GM12878 (cell line): Measurements from ENCODE around the gene TYROBP. TPM values are rescaled to one million over a fixed set of nuclear protein-coding genes. Genes with fewer than 3 reads are reported as not detected.
"Not testable (repeated sequence)": the region's sequence is repeated elsewhere in the genome, so short reads cannot be mapped to it uniquely, and the experiment has no call there.

ENCODE experiments used
- ATAC-seq: fragments of 200-7000 bp; cut with Tn5 transposase; 3 replicates; pipeline ENCODE4 v1.9.1; 2020; ENCODE audit warnings: mild to moderate bottlenecking, moderate library complexity
- BruUV-seq: library from RNA; stranded (reverse); fragments of 400-500 nt; replicated peaks from 2 replicates; lab custom pipeline; 2021; lab: Mats Ljungman, UMichigan
- CTCF ChIA-PET: fragments of 300-600 bp; sonication (Branson Sonifier 250); formaldehyde crosslinking; extraction: SDS; loops from one replicate; lab custom pipeline; 2021; ENCODE audit warnings: inconsistent platforms; lab: Yijun Ruan, JAX
- POLR2A ChIA-PET: fragments of 350-600 bp; formaldehyde crosslinking; extraction: SDS; loops from one replicate; lab custom pipeline; 2021; ENCODE audit warnings: inconsistent platforms; lab: Charles Lee
- RAD21 ChIA-PET: fragments of 300-600 bp; sonication (Branson Sonifier 250); formaldehyde crosslinking; loops from one replicate; lab custom pipeline; 2023; ENCODE audit warnings: antibody characterized with exemption; ENCODE audit not compliant: unreplicated experiment; lab: Charles Lee
- SMC1A ChIA-PET: fragments of 300-600 bp; sonication (Branson Sonifier 250); formaldehyde crosslinking; loops from one replicate; lab custom pipeline; 2023; ENCODE audit not compliant: unreplicated experiment, uncharacterized antibody; lab: Charles Lee
- DNase-seq: peaks from one replicate; pipeline ENCODE4 v3.0.0-alpha.2; 2011; ENCODE audit warnings: low read depth, low spot score
- FAIRE-seq: peaks from 3 replicates; lab custom pipeline; 2011; peaks lifted over from hg19 to GRCh38; lab: Jason Lieb, UNC
- H2AFZ ChIP-seq: 2 replicates; pipeline ENCODE4 v1.6.0; 2011; ENCODE audit warnings: low read depth, low read length, control low read depth; ENCODE audit not compliant: control insufficient read depth
- H3K27ac ChIP-seq: 2 replicates; pipeline ENCODE4 v1.5.1; 2011; ENCODE audit warnings: control low read depth; ENCODE audit not compliant: control insufficient read depth, insufficient read depth
- H3K27me3 ChIP-seq, 2 experiments: replicated peaks in 1 of 2; 2 replicates each; pipeline versions ENCODE4 v1.6.0 to v1.6.1; 2011; ENCODE audit warnings: low read length in 1 of 2; ENCODE audit not compliant: control insufficient read depth in 2 of 2, insufficient read depth in 2 of 2
- H3K36me3 ChIP-seq, 2 experiments: 2 replicates each; pipeline ENCODE4 v1.5.1; 2011; ENCODE audit warnings: low read length in 1 of 2; ENCODE audit not compliant: control insufficient read depth in 2 of 2, insufficient read depth in 2 of 2
- H3K4me1 ChIP-seq: 2 replicates; pipeline ENCODE4 v1.6.1; 2011; ENCODE audit warnings: mild to moderate bottlenecking, low read length, moderate library complexity, mixed read lengths; ENCODE audit not compliant: control insufficient read depth, insufficient read depth
- H3K4me2 ChIP-seq: 2 replicates; pipeline ENCODE4 v1.6.0; 2011; ENCODE audit warnings: control low read depth; ENCODE audit not compliant: control insufficient read depth, insufficient read depth
- H3K4me3 ChIP-seq: fragments of 200-600 bp; sonication (generic); 2 replicates; pipeline ENCODE4 v1.5.1; 2016
- H3K79me2 ChIP-seq: 2 replicates; pipeline ENCODE4 v1.6.0; 2011; ENCODE audit warnings: low read length; ENCODE audit not compliant: control insufficient read depth, insufficient read depth
- H3K9ac ChIP-seq: 2 replicates; pipeline ENCODE4 v1.8.0; 2011; ENCODE audit warnings: low read length, control low read depth, mixed read lengths; ENCODE audit not compliant: control insufficient read depth, insufficient read depth
- H3K9me3 ChIP-seq: replicated peaks from 3 replicates; pipeline ENCODE4 v1.5.1; 2011; ENCODE audit warnings: mild to moderate bottlenecking, low read length; ENCODE audit not compliant: control insufficient read depth, insufficient read depth
- H4K20me1 ChIP-seq: 2 replicates; pipeline ENCODE4 v1.6.0; 2011; ENCODE audit not compliant: control insufficient read depth, insufficient read depth
- KDM1A ChIP-seq: fragments of 200-600 bp; sonication (generic); IDR thresholded peaks from 2 replicates; pipeline ENCODE4 v1.6.1; 2016; ENCODE audit warnings: borderline replicate concordance
- PML ChIP-seq: IDR thresholded peaks from 2 replicates; pipeline ENCODE4 v1.6.1; 2012; ENCODE audit warnings: low read length, inconsistent platforms
- RAD21 ChIP-seq: IDR thresholded peaks from 2 replicates; pipeline ENCODE4 v1.6.1; 2011; ENCODE audit warnings: mild to moderate bottlenecking, low read depth, low read length, moderate library complexity; ENCODE audit not compliant: insufficient read depth
- TAF1 ChIP-seq: IDR thresholded peaks from 2 replicates; pipeline ENCODE4 v1.6.1; 2011; ENCODE audit warnings: mild to moderate bottlenecking, low read depth, low read length, borderline replicate concordance
- WGBS: methylation state at CpG from one replicate; pipeline ENCODE4 v1.1.6; 2016; ENCODE audit warnings: low lambda C conversion rate; ENCODE audit not compliant: insufficient replicate concordance, insufficient coverage; ENCODE audit errors: missing lambda C conversion rate; 5-methylcytosine and 5-hydroxymethylcytosine counted together
- in situ Hi-C: fragments of 300-500 bp; cut with MboI; formaldehyde crosslinking; loops from 9 replicates; pipeline ENCODE4 v1.14.3; 2018; ENCODE audit warnings: mixed read lengths
- intact Hi-C: fragments of 100-400 bp; cut with micrococcal nuclease; formaldehyde crosslinking; loops from one replicate; pipeline ENCODE4 v1.14.2; 2022; ENCODE audit not compliant: unreplicated experiment
- polyA plus RNA-seq, 11 experiments: library from polyadenylated mRNA; depleted of rRNA in 4 of 11; unstranded in 6 of 11; stranded (reverse) in 5 of 11; fragments of >200 nt; fragmentation: Nextera tagmentation in 4 of 11; fragmentation: Illumina TruSeq in 1 of 11; extraction: Ambion mirVana in 4 of 11; extraction: Trizol in 1 of 11; gene quantifications; 1 replicate in 1 of 11; 2 replicates in 10 of 11; pipeline versions ENCODE4 v1.2.1 to v1.2.3, GENCODE V29; 2011 to 2016; ENCODE audit warnings: inconsistent platforms in 2 of 11, missing spikeins in 2 of 11, low read depth in 1 of 11
- total RNA-seq, 4 experiments: library from RNA; depleted of rRNA in 3 of 4; stranded (reverse); fragments of >200 nt in 3 of 4; fragmentation: Illumina TruSeq in 1 of 4; extraction: Trizol in 1 of 4; gene quantifications; 2 replicates each; pipeline versions ENCODE4 v1.2.1 to v1.2.3, GENCODE V29; 2013 to 2021
- TF ChIP-seq, protein P1 (sequence below): fragments of 450-650 bp; IDR thresholded peaks from 2 replicates; pipeline ENCODE4 v1.6.1; 2017; ENCODE audit warnings: borderline replicate concordance
- TF ChIP-seq, protein P2 (sequence below): fragments of 450-650 bp; IDR thresholded peaks from 2 replicates; pipeline ENCODE4 v1.6.1; 2018; ENCODE audit warnings: mild to moderate bottlenecking, low read depth, moderate library complexity; ENCODE audit not compliant: partially characterized antibody
- TF ChIP-seq, protein P3 (sequence below): fragments of 450-650 bp; formaldehyde crosslinking; IDR thresholded peaks from 2 replicates; pipeline ENCODE4 v1.4.0; 2022; ENCODE audit warnings: mild to moderate bottlenecking, moderate library complexity

Gene TYROBP
- total and polyA plus RNA-seq, 10 of the 15 experiments (the other 5 are each of a cell fraction or from before 2014, with no cell fraction given), result 0.33 to 2.4 (median 0.58) TPM; not detected in 2

DNA sequence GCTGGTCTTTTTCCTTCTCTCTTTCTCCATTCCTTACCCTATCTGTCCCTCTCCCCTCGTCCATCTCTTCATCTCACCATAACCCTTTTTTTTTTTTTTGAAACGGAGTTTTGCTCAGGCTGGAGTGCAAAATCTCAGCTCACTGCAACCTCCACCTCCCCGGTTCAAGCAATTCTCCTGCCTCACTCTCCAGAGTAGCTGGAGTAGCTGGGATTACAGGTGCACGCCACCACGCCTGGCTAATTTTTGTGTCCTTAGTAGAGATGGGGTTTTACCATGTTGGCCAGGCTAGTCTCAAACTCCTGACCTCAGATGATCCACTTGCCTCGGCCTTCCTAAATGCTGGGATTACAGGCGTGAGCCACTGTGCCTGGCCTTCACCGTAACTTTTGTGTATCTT lies 49.3 kb upstream of the TYROBP start:
- H4K20me1 ChIP-seq, POLR2A ChIA-PET, FAIRE-seq, H3K27ac ChIP-seq, H3K36me3 ChIP-seq, intact Hi-C loops, ATAC-seq, in situ Hi-C loops, H3K4me1 ChIP-seq, H3K9me3 ChIP-seq, BruUV-seq, H3K79me2 ChIP-seq, H3K4me3 ChIP-seq, RAD21 ChIA-PET, H3K4me2 ChIP-seq, DNase-seq, H3K9ac ChIP-seq, SMC1A ChIA-PET, H2AFZ ChIP-seq: not testable (repeated sequence)
- CTCF ChIA-PET, result interaction anchor here (2.0 kb wide), 1 partner anchor 8 kb away, joined by 10 read pairs; no protein-coding TSS in a partner anchor
- 82% methylated on average over 7 of the region's 8 CpGs for WGBS
- peaks cover 7 to 18% of the 10 kb centered on the region in 2 experiments for H3K27me3 ChIP-seq

DNA sequence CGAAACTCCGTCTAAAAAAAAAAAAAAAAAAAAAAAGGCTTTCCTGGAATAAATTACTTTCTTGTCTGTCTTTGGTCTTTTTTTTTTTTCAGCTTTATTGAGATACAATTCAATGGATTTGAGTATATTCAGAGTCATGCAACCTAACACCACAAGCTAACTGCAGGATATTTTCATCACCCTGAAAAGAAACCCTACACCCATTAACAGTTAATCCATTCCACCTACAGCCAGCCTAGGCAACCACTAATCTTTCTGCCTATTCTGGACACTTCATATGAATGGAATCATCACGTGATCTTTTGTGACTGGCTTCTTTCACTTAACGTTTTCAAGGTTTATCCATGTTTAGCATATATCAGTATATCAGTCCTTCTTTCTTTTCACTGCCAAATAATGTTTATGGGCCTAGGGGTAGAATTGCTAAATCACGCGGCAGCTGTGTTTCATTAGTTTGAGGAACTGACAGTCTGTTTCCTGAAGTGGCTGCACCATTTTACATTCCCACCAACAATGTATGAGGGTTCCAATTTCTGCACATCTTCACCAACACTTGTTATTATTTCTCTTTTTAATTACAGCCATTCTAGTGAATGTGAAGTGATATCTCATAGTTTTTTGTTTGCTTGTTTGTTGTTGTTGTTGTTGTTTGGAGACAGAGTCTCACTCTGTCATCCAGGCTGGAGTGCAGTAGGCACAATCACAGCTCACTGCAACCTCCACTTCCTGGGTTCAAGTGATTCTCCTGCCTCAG lies 48.0 kb upstream of the TYROBP start:
- Histone ChIP-seq H3K9me3 (no peaks in the 10 kb centered on the region), H3K4me2 (no peak overlapping the region), H3K4me1 (peaks cover 8% of the 10 kb centered on the region), H3K27ac (no peak overlapping the region), H3K79me2 (no peaks in the 10 kb centered on the region), H2AFZ (no peak overlapping the region), H3K27me3 (peaks cover 7 to 18% of the 10 kb centered on the region in 2 experiments), H3K4me3 (no peak overlapping the region), H4K20me1 (no peaks in the 10 kb centered on the region), H3K9ac (no peak overlapping the region), H3K36me3 (no peaks in the 10 kb centered on the region)
- ChIA-PET CTCF (interaction anchor here (1.2 kb wide), 1 partner anchor 13 kb away, joined by 3 read pairs; no protein-coding TSS in a partner anchor), RAD21 (no interaction called here), POLR2A (interaction anchor here (0.6 to 0.7 kb wide), 2 partner anchors 76 to 199 kb away, joined by 3 to 4 read pairs; partner anchors contain the start of gene HSPB6), SMC1A (no interaction called here)
- WGBS, result 63% methylated on average over 4 of the region's 6 CpGs
- FAIRE-seq (no peak), ATAC-seq (no peak), DNase-seq (no peak)
- TF ChIP-seq, protein P1, sequence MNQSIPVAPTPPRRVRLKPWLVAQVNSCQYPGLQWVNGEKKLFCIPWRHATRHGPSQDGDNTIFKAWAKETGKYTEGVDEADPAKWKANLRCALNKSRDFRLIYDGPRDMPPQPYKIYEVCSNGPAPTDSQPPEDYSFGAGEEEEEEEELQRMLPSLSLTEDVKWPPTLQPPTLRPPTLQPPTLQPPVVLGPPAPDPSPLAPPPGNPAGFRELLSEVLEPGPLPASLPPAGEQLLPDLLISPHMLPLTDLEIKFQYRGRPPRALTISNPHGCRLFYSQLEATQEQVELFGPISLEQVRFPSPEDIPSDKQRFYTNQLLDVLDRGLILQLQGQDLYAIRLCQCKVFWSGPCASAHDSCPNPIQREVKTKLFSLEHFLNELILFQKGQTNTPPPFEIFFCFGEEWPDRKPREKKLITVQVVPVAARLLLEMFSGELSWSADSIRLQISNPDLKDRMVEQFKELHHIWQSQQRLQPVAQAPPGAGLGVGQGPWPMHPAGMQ, result no peak
- TF ChIP-seq PML, result no peak
- TF ChIP-seq, protein P2, sequence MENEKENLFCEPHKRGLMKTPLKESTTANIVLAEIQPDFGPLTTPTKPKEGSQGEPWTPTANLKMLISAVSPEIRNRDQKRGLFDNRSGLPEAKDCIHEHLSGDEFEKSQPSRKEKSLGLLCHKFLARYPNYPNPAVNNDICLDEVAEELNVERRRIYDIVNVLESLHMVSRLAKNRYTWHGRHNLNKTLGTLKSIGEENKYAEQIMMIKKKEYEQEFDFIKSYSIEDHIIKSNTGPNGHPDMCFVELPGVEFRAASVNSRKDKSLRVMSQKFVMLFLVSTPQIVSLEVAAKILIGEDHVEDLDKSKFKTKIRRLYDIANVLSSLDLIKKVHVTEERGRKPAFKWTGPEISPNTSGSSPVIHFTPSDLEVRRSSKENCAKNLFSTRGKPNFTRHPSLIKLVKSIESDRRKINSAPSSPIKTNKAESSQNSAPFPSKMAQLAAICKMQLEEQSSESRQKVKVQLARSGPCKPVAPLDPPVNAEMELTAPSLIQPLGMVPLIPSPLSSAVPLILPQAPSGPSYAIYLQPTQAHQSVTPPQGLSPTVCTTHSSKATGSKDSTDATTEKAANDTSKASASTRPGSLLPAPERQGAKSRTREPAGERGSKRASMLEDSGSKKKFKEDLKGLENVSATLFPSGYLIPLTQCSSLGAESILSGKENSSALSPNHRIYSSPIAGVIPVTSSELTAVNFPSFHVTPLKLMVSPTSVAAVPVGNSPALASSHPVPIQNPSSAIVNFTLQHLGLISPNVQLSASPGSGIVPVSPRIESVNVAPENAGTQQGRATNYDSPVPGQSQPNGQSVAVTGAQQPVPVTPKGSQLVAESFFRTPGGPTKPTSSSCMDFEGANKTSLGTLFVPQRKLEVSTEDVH, result no peak
- TF ChIP-seq, protein P3, sequence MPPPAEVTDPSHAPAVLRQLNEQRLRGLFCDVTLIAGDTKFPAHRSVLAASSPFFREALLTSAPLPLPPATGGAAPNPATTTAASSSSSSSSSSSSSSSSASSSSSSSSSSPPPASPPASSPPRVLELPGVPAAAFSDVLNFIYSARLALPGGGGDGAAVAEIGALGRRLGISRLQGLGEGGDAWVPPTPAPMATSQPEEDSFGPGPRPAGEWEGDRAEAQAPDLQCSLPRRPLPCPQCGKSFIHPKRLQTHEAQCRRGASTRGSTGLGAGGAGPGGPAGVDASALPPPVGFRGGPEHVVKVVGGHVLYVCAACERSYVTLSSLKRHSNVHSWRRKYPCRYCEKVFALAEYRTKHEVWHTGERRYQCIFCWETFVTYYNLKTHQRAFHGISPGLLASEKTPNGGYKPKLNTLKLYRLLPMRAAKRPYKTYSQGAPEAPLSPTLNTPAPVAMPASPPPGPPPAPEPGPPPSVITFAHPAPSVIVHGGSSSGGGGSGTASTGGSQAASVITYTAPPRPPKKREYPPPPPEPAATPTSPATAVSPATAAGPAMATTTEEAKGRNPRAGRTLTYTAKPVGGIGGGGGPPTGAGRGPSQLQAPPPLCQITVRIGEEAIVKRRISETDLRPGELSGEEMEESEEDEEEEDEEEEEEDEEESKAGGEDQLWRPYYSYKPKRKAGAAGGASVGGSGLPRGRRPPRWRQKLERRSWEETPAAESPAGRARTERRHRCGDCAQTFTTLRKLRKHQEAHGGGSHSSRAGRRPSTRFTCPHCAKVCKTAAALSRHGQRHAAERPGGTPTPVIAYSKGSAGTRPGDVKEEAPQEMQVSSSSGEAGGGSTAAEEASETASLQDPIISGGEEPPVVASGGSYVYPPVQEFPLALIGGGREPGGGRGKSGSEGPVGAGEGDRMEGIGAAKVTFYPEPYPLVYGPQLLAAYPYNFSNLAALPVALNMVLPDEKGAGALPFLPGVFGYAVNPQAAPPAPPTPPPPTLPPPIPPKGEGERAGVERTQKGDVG (CRISPR knock-in tag), result no peak
- no peak for TF ChIP-seq TAF1
- TF ChIP-seq RAD21, result no peak
- no peak for TF ChIP-seq KDM1A
- intact Hi-C loops, result no loop called here
- no TSS peak for BruUV-seq
- in situ Hi-C loops, result no loop called here
